ENCODE data around the gene STXBP5. TPM values are rescaled to one million over a fixed set of nuclear protein-coding genes. Genes with fewer than 3 reads are reported as not detected.

STXBP5 gene
- polyA plus RNA-seq, 2 of the 4 experiments (the other 2 are of a cell fraction) = 10.8 to 17.8 TPM

- no peak for TF ChIP-seq REST (IDR thresholded peaks at IDR 0.05)
- no peak for TF ChIP-seq MAX (IDR thresholded peaks at IDR 0.05)
- no peak for TF ChIP-seq BCL3 (IDR thresholded peaks at IDR 0.05)
- TF ChIP-seq KDM1A (IDR thresholded peaks at IDR 0.05; ENCODE audit: low read depth) = no peak
- TF ChIP-seq SREBF2 (IDR thresholded peaks at IDR 0.05) = no peak
- TF ChIP-seq ZSCAN20 (CRISPR knock-in tag; IDR thresholded peaks at IDR 0.05) = no peak
- TF ChIP-seq MAZ (IDR thresholded peaks at IDR 0.05; ENCODE audit: borderline replicate concordance, low read depth, low read length) = no peak
Measured at GRCh38 chr6:147226877-147227276, 22.7 kb downstream of the STXBP5 start (continued).

GRCh38 chr6:147227770-147228320, 23.6 kb downstream of the STXBP5 start:
- H3K4me3 ChIP-seq = no peak overlapping the region
- FAIRE-seq = no peak

GRCh38 chr6:147231589-147231988, 27.4 kb downstream of the STXBP5 start:
- Histone ChIP-seq H3K27ac (no peak overlapping the region), H3K9me3 (no peaks in the 10 kb centered on the region), H3K4me3 (no peak overlapping the region), H3K4me2 (no peak overlapping the region), H3K4me1 (no peaks in the 10 kb centered on the region; the same call in 2 of the 3 replicates)
- DNase-seq (ENCODE audit: low read depth in 1 of 2, low spot score in 1 of 2) (no peak), FAIRE-seq (no peak), ATAC-seq (no peak)
- 84% methylated on average over 1 of the region's 1 CpG for WGBS (ENCODE audit: missing lambda C conversion rate)
- TF ChIP-seq ZC3H11A (IDR thresholded peaks at IDR 0.05) (no peak), MAFK (IDR thresholded peaks at IDR 0.05; ENCODE audit: partially characterized antibody) (peak; percentile 17)
- POLR2A ChIA-PET = no interaction called here
- CTCF ChIA-PET = no interaction called here

More at GRCh38 chr6:147227770-147228320, 23.6 kb downstream of the STXBP5 start:
- Histone ChIP-seq H3K9me3 (no peaks in the 10 kb centered on the region), H3K27ac (no peak overlapping the region), H3K4me2 (no peak overlapping the region), H3K4me1 (no peaks in the 10 kb centered on the region; the same call in 2 of the 3 replicates)
- TF ChIP-seq KDM5A (IDR thresholded peaks at IDR 0.05) (no peak), PHF8 (IDR thresholded peaks at IDR 0.05; ENCODE audit: borderline replicate concordance, low read depth) (no peak), CHD2 (IDR thresholded peaks at IDR 0.05; ENCODE audit: low read length, partially characterized antibody) (no peak), TP53 (CRISPR knock-in tag; IDR thresholded peaks at IDR 0.05) (no peak), CTCF (IDR thresholded peaks at IDR 0.05) (no peak), SREBF2 (IDR thresholded peaks at IDR 0.05) (no peak), NR3C1 (IDR thresholded peaks at IDR 0.05) (no peak), HOXB13 (CRISPR knock-in tag; IDR thresholded peaks at IDR 0.05; ENCODE audit: low read depth) (no peak), JUNB (IDR thresholded peaks at IDR 0.05) (no peak), CBX8 (IDR thresholded peaks at IDR 0.05) (no peak)
- WGBS (ENCODE audit: missing lambda C conversion rate) = 81% methylated on average over 1 of the region's 1 CpG
- DNase-seq (ENCODE audit: low read depth in 1 of 2, low spot score in 1 of 2) = no peak
- ATAC-seq = no peak
- CTCF ChIA-PET = no interaction called here
- POLR2A ChIA-PET = no interaction called here

Measured in A549 (cell line).